SK-N-SH treated with all-trans-retinoic acid at 6 μM for 48 hours (cell line): Measurements from ENCODE around the gene ZNF646.

Source experiments
- ATAC-seq: fragments of 200-7000 bp; cut with Tn5 transposase; 3 replicates; pipeline ENCODE4 v1.9.1; 2020; ENCODE audit warnings: mild to moderate bottlenecking, moderate library complexity
- ARNTL ChIP-seq: fragments of 450-650 bp; formaldehyde crosslinking; IDR thresholded peaks from 2 replicates; pipeline ENCODE4 v1.5.0; 2020; ENCODE audit warnings: low read depth, mild to moderate bottlenecking, moderate library complexity, borderline replicate concordance
- BACH2 ChIP-seq: fragments of 250-450 bp; sonication (Bioruptor Pico); IDR thresholded peaks from 2 replicates; pipeline ENCODE4 v1.9.0; 2021; ENCODE audit warnings: mild to moderate bottlenecking, borderline replicate concordance
- CSDC2 ChIP-seq: fragments of 250-450 bp; sonication (Bioruptor Pico); IDR thresholded peaks from 2 replicates; pipeline ENCODE4 v1.5.0; 2020; ENCODE audit warnings: mild to moderate bottlenecking, moderate library complexity
- ESRRG ChIP-seq: fragments of 250-450 bp; sonication (Bioruptor Pico); IDR thresholded peaks from 2 replicates; pipeline ENCODE4 v1.6.1; 2021; ENCODE audit warnings: mild to moderate bottlenecking
- GLIS3 ChIP-seq: fragments of 250-450 bp; sonication (Bioruptor Pico); IDR thresholded peaks from 2 replicates; pipeline ENCODE4 v1.5.0; 2020; ENCODE audit warnings: mild to moderate bottlenecking, moderate library complexity
- ISL1 ChIP-seq: fragments of 250-450 bp; sonication (Bioruptor Pico); IDR thresholded peaks from 2 replicates; pipeline ENCODE4 v2.1.2; 2022; ENCODE audit warnings: mild to moderate bottlenecking, moderate library complexity
- OSR1 ChIP-seq: fragments of 250-450 bp; sonication (Bioruptor Pico); IDR thresholded peaks from 2 replicates; pipeline ENCODE4 v1.8.0; 2022; ENCODE audit warnings: moderate library complexity, mild to moderate bottlenecking, inconsistent platforms
- PPARA ChIP-seq: fragments of 250-450 bp; sonication (Bioruptor Pico); IDR thresholded peaks from 2 replicates; pipeline ENCODE4 v1.5.0; 2020; ENCODE audit warnings: mild to moderate bottlenecking, borderline replicate concordance
- RARB ChIP-seq: fragments of 250-450 bp; sonication (Bioruptor Pico); IDR thresholded peaks from 2 replicates; pipeline ENCODE4 v1.8.0; 2021; ENCODE audit warnings: mild to moderate bottlenecking, moderate library complexity
- SNAI2 ChIP-seq: fragments of 250-450 bp; sonication (Bioruptor Pico); IDR thresholded peaks from 2 replicates; pipeline ENCODE4 v1.5.0; 2020; ENCODE audit warnings: mild to moderate bottlenecking, moderate library complexity
- TCF4 ChIP-seq: fragments of 250-450 bp; sonication (Bioruptor Pico); IDR thresholded peaks from 2 replicates; pipeline ENCODE4 v1.8.0; 2021; ENCODE audit warnings: mild to moderate bottlenecking, moderate library complexity, borderline replicate concordance
- TOX ChIP-seq: fragments of 250-450 bp; sonication (Bioruptor Pico); IDR thresholded peaks from 2 replicates; pipeline ENCODE4 v1.8.0; 2021; ENCODE audit warnings: mild to moderate bottlenecking, moderate library complexity, borderline replicate concordance
- ZC3H10 ChIP-seq: fragments of 250-450 bp; sonication (Bioruptor Pico); IDR thresholded peaks from 2 replicates; pipeline ENCODE4 v1.5.1; 2021; ENCODE audit warnings: mild to moderate bottlenecking, moderate library complexity
- ZFP3 ChIP-seq: fragments of 250-450 bp; sonication (Bioruptor Pico); IDR thresholded peaks from 2 replicates; pipeline ENCODE4 v1.5.0; 2020; ENCODE audit warnings: mild to moderate bottlenecking, moderate library complexity
- ZFP30 ChIP-seq: fragments of 450-650 bp; formaldehyde crosslinking; IDR thresholded peaks from 2 replicates; pipeline ENCODE4 v1.5.0; 2022; ENCODE audit warnings: mild to moderate bottlenecking, moderate library complexity
- ZNF565 ChIP-seq: fragments of 450-650 bp; formaldehyde crosslinking; conservative IDR thresholded peaks from 2 replicates; pipeline ENCODE4 v1.5.0; 2020; ENCODE audit warnings: low read depth, mild to moderate bottlenecking, moderate library complexity
- ZNF70 ChIP-seq: fragments of 450-650 bp; formaldehyde crosslinking; IDR thresholded peaks from 2 replicates; pipeline ENCODE4 v1.5.0; 2020; ENCODE audit warnings: mild to moderate bottlenecking, moderate library complexity
- ZNF8 ChIP-seq: fragments of 450-650 bp; formaldehyde crosslinking; IDR thresholded peaks from 2 replicates; pipeline ENCODE4 v1.5.0; 2020; ENCODE audit warnings: mild to moderate bottlenecking, moderate library complexity
- TF ChIP-seq, protein P1 (sequence below): fragments of 250-450 bp; sonication (Bioruptor Pico); IDR thresholded peaks from 2 replicates; pipeline ENCODE4 v1.5.1; 2020; ENCODE audit warnings: low read depth, mild to moderate bottlenecking, moderate library complexity
- TF ChIP-seq, protein P2 (sequence below): fragments of 250-450 bp; sonication (Bioruptor Pico); IDR thresholded peaks from 2 replicates; pipeline ENCODE4 v1.8.0; 2021; ENCODE audit warnings: low read depth, mild to moderate bottlenecking, moderate library complexity, borderline replicate concordance
- TF ChIP-seq, protein P3 (sequence below): fragments of 250-450 bp; sonication (Bioruptor Pico); IDR thresholded peaks from 2 replicates; pipeline ENCODE4 v1.5.1; 2021; ENCODE audit warnings: mild to moderate bottlenecking, moderate library complexity
- TF ChIP-seq, protein P4 (sequence below): fragments of 250-450 bp; sonication (Bioruptor Pico); IDR thresholded peaks from 2 replicates; pipeline ENCODE4 v1.8.0; 2020; ENCODE audit warnings: mild to moderate bottlenecking, moderate library complexity, borderline replicate concordance

ZNF646 gene

DNA sequence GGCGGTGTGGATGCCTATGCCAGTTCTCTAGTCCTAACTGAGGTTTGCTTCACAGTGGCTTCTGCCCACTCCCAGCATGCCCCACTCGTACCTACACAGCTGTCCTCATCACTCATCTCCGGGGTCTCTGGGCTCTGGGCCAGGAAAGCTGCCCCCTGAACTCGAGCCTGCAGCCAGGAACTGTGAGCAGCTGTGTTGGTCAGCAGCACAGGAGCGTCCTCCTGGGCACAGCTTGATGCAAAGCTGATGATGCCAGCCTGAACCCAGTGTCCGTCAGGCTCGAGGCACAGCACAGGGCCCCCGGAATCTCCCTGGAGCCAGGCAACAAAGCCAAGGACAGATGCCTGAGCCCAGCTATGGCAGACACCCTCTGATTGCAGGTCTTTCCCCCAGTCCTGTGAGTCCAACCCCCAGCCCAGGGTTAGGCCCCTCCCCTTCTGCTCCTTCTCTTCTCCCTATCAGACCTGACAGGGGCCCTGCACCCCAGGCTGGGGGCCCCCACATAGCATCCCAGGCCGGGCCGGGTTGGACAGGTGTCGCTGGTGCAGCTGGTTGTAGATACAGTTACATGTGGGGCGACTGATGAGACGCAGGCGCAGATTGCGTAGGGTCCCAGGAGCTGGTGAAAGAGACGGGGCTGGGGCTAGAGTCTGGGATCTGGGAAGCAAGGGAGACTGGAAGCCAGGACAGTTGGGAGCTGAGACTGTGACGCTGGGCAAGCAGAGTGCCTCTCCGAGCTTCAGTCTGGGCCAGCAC is 11.8 kb downstream of the ZNF646 start:
- TF ChIP-seq ZNF565 = no peak
- no peak for TF ChIP-seq TOX (CRISPR knock-in tag)
- no peak for TF ChIP-seq ZFP30 (CRISPR knock-in tag)
- TF ChIP-seq, protein P1, sequence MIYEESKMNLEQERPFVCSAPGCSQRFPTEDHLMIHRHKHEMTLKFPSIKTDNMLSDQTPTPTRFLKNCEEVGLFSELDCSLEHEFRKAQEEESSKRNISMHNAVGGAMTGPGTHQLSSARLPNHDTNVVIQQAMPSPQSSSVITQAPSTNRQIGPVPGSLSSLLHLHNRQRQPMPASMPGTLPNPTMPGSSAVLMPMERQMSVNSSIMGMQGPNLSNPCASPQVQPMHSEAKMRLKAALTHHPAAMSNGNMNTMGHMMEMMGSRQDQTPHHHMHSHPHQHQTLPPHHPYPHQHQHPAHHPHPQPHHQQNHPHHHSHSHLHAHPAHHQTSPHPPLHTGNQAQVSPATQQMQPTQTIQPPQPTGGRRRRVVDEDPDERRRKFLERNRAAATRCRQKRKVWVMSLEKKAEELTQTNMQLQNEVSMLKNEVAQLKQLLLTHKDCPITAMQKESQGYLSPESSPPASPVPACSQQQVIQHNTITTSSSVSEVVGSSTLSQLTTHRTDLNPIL (CRISPR knock-in tag) = no peak
- TF ChIP-seq, protein P2, sequence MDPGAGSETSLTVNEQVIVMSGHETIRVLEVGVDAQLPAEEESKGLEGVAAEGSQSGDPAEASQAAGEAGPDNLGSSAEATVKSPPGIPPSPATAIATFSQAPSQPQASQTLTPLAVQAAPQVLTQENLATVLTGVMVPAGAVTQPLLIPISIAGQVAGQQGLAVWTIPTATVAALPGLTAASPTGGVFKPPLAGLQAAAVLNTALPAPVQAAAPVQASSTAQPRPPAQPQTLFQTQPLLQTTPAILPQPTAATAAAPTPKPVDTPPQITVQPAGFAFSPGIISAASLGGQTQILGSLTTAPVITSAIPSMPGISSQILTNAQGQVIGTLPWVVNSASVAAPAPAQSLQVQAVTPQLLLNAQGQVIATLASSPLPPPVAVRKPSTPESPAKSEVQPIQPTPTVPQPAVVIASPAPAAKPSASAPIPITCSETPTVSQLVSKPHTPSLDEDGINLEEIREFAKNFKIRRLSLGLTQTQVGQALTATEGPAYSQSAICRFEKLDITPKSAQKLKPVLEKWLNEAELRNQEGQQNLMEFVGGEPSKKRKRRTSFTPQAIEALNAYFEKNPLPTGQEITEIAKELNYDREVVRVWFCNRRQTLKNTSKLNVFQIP (CRISPR knock-in tag) = no peak
- TF ChIP-seq ZFP3 (CRISPR knock-in tag) = no peak
- TF ChIP-seq BACH2 = no peak
- no peak for TF ChIP-seq ZNF70 (CRISPR knock-in tag)
- no peak for TF ChIP-seq OSR1
- no peak for TF ChIP-seq SNAI2 (CRISPR knock-in tag)
- no peak for ATAC-seq

DNA sequence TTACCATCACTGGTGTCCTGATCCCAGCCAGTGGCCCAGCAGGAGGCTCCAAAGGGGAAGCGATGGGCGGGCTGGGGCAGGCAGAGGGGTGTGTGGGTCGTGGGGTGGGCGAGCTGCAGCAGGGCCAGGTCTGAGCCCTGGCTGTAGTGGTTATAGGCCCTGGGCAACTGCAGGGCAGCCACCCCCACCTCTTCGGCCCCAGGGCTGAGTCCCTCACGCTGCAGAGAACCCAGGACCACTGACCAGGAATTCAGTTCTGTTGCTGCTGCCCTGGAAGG is 12.3 kb downstream of the ZNF646 start:
- TF ChIP-seq ZNF70 (CRISPR knock-in tag) (no peak), BACH2 (no peak), TCF4 (no peak), ZNF565 (no peak), TOX (CRISPR knock-in tag) (no peak)
- TF ChIP-seq, protein P3, sequence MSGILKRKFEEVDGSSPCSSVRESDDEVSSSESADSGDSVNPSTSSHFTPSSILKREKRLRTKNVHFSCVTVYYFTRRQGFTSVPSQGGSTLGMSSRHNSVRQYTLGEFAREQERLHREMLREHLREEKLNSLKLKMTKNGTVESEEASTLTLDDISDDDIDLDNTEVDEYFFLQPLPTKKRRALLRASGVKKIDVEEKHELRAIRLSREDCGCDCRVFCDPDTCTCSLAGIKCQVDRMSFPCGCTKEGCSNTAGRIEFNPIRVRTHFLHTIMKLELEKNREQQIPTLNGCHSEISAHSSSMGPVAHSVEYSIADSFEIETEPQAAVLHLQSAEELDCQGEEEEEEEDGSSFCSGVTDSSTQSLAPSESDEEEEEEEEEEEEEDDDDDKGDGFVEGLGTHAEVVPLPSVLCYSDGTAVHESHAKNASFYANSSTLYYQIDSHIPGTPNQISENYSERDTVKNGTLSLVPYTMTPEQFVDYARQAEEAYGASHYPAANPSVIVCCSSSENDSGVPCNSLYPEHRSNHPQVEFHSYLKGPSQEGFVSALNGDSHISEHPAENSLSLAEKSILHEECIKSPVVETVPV (CRISPR knock-in tag) = no peak
- TF ChIP-seq, protein P4, sequence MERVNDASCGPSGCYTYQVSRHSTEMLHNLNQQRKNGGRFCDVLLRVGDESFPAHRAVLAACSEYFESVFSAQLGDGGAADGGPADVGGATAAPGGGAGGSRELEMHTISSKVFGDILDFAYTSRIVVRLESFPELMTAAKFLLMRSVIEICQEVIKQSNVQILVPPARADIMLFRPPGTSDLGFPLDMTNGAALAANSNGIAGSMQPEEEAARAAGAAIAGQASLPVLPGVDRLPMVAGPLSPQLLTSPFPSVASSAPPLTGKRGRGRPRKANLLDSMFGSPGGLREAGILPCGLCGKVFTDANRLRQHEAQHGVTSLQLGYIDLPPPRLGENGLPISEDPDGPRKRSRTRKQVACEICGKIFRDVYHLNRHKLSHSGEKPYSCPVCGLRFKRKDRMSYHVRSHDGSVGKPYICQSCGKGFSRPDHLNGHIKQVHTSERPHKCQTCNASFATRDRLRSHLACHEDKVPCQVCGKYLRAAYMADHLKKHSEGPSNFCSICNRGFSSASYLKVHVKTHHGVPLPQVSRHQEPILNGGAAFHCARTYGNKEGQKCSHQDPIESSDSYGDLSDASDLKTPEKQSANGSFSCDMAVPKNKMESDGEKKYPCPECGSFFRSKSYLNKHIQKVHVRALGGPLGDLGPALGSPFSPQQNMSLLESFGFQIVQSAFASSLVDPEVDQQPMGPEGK (CRISPR knock-in tag) = no peak
- TF ChIP-seq, protein P2 (CRISPR knock-in tag) = no peak
- ATAC-seq = no peak

DNA sequence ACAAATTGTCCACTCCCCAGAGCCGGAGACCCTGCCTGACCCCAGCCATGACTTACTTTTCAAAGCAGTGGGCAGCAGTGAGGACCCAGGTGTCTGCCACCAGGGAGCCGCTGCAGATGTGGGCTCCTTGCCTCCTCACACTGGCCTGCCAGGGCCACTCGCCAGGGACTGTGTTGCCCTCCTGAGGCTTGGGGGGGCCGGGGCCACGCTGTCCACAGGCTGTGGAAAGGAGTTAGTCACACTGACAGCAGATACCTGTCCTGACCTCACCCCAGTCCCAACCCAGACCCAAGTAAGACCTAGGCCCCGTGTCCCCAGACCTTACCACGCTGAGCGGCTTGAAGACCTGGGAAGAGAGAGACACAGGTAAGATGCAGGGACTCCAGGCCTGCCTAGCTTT is 13.3 kb downstream of the ZNF646 start:
- TF ChIP-seq ESRRG = no peak
- ATAC-seq = no peak

DNA sequence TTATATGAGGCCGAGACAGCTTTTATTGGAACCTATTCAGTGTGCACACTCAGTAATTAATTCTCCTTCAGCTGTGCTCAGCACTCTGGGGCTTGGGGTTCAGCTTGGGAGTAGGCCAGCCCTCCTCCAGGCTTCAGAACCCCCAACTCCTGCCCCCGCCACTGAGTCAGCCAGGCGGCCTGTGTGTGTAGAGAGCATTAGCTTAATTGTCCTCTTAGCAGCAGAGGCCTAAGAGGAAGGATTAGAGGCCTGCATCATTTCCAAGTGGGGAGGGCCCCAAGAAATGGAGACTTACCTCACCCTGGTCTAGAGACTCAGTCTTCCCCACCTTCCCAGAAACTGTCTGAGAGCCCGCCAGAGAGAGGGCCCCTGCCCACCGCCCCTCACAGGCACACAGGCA is 13.7 kb downstream of the ZNF646 start:
- no peak for TF ChIP-seq ZNF8
- TF ChIP-seq TCF4 = no peak
- TF ChIP-seq TOX (CRISPR knock-in tag) = no peak
- no peak for TF ChIP-seq ZNF565
- no peak for TF ChIP-seq ZFP30 (CRISPR knock-in tag)
- no peak for TF ChIP-seq CSDC2 (CRISPR knock-in tag)
- TF ChIP-seq GLIS3 (CRISPR knock-in tag) = no peak
- TF ChIP-seq ARNTL (CRISPR knock-in tag) = no peak
- no peak for TF ChIP-seq ISL1 (CRISPR knock-in tag)
- no peak for TF ChIP-seq RARB (CRISPR knock-in tag)
- no peak for TF ChIP-seq ZNF70 (CRISPR knock-in tag)
- TF ChIP-seq ZFP3 (CRISPR knock-in tag) = no peak
- no peak for TF ChIP-seq PPARA (CRISPR knock-in tag)
- no peak for TF ChIP-seq BACH2
- TF ChIP-seq, protein P4 (CRISPR knock-in tag) = no peak
- TF ChIP-seq, protein P3 (CRISPR knock-in tag) = no peak
- TF ChIP-seq ZC3H10 (CRISPR knock-in tag) = no peak
- ATAC-seq = no peak
